GM19043 (cell line): ENCODE results near the gene GPR157.
"Not testable (repeated sequence)": the region's sequence is repeated elsewhere in the genome, so short reads cannot be mapped to it uniquely, and the experiment has no call there.

ENCODE experiments used
- ATAC-seq: cut with Tn5 transposase; IDR thresholded peaks from one replicate; pipeline ENCODE4 v1.9.1; 2021; ENCODE audit warnings: low read depth; ENCODE audit not compliant: unreplicated experiment

Gene GPR157

DNA sequence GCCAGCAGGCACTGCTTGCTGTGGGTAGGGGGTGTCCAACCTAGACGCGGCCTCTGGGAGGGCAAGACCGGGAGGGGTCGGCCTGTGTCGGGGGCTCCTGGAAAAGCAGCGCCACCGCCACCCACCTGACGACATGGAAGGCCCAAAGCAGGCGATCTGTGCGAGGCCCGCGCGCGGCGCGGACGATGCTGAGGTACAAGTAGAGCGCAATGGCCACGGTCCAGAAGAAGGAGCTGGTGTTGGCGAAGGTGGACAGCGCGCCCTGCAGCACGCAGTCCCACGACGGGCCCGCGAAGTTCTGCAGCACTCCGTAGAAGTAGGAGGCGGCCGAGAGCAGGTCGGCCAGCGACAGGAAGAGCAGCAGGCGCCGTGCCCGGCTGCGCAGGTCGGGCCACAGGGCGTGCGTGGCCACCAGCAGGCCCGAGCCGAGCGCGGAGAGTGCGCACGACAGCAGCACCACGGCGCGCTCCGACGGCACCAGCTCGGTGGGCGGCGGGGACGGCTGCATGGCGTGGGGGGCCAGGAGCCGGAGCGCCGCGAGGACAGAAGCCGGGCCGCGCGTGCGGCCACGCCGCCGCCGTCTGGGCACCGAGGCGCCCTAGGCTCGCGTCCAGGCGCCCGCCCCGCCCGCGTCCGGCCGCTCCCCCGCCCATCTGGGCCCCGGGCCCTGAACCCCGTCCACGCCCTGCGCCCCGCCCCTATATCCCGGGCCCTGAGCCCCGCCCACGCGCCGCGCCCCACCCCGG is at the start of gene GPR157:
Gene GPR157, minus strand, starts transcription at position 583 of the 746 bp plus-strand sequence. Its CDS starts 75 bp downstream, at position 508.
- peak; percentile 48 for ATAC-seq

- ATAC-seq, result no peak
Observed at GRCh38 chr1:9174762-9175161, 45.9 kb upstream of the GPR157 start.

DNA sequence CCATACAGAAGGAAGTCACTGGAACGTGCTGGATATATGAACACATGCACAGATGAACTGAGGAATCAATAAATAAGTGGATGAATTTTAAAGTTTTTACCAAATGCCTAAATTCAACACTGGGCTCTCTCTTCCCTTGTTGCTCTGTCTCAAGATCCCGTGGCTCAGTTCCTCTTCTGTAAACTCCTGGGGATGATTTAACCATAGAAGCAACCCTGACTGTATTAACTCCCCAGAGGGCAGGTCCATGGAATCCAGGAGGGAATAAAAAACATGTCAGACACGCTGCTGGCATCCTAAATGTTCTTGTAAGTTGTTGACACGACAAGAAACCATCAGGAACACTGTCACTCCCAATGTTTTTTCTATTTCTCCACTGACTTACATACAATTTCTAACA is 45.3 kb upstream of the GPR157 start:
- ATAC-seq, result no peak

DNA sequence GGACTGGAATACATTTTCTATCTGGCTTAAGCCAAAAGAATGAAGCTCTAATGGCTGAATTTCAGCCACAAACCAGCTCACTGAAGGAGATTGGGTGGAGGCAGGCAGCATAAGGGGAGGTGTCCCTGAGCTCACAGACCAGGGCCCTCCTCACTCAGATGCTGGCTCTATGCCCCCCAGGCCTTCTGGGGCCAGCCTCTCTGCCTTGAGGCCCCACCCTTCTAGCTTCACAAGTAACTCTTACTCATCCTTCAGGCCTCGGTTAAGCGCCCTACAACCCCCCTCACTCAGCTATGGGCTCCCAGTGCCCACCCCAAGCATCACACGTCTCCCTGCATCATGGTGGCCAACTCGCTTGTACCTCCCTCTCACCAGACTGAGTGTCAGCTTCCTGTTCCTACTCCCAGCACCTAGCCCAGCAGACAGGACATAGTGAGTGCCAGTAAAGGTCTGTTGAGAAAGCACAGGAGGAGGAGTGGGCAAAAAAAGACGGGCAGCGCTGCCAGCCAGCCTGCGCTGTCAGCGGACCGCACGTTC is 40.8 kb upstream of the GPR157 start:
- no peak for ATAC-seq

- ATAC-seq, result no peak
Observed at GRCh38 chr1:9167638-9168037, 38.7 kb upstream of the GPR157 start.

DNA sequence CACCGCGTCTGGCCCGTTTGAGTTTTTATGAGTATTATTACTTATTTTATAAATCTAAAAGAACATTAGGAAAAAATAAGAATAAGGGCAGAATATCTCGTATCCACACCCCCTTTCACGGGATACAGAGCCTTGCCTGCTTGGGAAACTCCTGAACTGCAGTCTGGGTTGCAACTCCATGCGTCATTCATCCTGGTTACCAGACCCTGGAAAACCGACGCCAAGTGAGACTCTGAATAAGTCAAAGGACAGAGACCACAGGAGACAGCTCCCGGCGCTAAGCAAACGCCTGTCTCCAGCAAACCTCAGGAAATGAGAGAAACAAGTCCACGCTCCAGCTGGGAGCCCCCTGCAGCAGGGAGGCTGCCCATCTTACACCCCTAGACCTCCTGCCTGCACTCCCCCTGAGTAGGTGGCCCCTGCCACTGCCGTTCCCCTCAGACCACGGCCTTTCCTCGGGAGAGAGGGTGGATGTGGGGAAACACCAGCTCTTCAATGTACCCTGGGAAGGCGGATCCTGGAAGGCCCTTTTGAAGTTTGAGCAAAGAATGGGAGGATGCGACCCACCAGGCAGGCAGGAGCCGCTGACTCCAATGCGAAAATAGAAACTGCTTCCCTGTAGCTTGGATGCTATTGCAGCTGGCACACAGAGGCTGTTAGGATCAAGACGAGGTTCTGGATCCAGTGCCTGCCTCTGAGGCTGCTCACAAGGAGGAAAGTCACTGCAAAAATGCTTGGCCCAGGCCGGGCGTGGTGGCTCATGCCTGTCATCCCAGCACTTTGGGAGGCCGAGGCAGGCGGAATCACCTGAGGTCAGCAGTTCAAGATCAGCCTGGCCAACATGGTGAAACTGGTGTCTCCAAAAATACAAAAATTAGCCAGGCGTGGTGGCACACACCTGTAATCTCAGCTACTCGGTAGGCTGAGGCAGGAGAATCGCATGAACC is 37.7 kb upstream of the GPR157 start:
- no peak for ATAC-seq

DNA sequence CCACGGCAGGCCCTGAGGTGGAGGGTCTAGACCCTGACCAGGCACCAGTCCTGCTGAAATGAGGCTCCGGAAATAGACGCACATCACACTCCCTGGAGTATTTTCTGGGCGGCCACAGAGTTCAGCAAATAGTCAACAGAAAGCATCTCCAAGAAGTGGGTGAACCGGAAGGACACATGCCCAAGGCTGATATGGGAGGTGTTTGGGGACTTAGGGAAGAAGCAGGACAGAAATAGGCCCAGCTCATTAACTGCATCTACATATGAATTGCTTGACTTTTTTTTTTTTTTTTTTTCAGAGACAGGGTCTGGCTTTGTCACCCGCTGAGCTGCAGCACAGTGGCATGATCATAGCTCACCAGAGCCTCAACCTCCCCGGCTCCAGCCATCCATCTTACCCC is 36.5 kb upstream of the GPR157 start:
- no peak for ATAC-seq

- no peak for ATAC-seq
Observed at GRCh38 chr1:9164919-9165318, 36.0 kb upstream of the GPR157 start.

DNA sequence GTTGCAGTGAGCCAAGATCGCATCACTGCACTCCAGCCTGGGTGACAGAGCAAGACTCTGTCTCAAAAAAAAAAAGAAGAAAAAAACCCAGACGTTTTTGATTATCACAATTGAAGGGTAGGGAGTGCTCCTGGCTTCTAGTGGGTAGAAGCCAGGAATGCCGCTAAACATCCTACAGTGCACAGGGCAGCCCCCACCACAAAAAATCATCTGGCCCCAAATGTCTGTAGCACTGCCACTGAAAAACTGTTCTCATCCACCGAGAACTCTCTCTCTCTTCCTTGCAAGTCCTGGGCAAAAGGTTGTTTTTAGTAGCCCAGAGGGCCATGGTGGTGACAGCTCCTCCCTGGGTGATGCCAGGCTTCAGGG is 35.6 kb upstream of the GPR157 start:
- ATAC-seq, result no peak

DNA sequence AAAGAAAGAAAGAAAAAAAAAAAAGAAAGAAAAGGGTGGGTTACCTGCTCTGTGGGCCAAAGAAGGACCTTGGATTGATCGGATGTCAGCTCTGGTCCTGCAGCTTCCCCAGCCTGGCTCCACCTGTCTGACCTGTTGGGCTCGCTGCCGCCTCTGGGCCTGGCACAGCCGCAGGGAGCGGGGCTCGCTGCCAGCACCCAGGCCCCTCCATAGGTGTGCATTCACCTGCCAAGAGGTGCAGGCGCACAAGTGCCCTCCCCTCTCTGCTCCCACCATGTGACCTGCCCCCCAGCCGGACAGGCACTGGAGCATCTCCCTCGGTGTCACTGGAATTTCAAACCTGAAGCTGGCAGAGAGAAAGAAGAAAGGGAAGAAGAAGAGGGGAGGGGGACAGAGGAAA is 33.1 kb upstream of the GPR157 start:
- no peak for ATAC-seq

DNA sequence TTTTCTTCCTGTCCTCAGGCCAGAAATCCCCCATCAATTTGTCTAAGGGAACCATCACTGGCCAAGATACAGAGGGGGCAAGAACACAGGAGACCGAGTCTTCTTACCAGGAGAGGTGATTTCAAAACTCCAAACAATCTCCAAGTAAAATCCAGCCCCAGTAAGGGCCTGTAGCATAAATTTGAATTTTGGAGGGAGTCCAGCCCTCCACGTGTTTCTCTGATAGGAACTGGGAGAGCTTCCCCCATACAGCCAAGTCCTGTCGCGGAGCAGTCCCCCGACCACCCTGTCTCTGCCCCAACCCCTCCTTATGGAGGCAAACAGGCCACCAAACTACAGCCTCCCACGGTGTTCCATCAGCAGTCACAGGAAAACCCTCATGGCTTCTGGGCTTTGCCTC is 32.4 kb upstream of the GPR157 start:
- no peak for ATAC-seq

DNA sequence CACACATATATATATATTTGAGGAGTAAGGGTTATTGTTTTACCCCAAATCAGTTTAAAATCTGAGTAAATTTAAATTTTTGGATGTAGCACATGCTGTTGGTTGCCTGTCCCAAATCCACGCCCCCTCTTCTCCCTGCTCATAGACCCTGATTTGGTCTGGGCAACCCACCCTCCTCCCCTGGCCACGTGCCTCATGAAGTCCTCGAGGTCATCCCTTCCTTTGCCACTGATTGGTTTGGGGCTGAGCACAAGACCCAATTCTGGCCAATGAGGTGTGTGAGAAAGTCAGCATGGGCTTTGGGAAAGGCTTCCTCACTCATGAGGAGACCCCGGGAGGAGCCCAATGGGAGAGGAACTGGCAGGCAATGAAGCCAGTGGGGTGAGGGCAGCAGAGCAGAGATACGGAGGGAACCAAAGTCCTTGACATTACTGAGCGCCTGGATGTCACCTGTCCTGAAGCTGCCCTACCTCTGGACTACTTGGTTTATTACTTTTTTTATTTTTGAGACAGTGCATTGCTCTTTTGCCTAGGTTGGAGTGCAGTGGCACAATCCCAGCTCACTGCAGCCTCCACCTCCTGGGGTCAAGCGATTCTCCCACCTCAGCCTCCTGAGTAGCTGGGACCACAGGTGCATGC is 31.3 kb upstream of the GPR157 start:
- no peak for ATAC-seq

DNA sequence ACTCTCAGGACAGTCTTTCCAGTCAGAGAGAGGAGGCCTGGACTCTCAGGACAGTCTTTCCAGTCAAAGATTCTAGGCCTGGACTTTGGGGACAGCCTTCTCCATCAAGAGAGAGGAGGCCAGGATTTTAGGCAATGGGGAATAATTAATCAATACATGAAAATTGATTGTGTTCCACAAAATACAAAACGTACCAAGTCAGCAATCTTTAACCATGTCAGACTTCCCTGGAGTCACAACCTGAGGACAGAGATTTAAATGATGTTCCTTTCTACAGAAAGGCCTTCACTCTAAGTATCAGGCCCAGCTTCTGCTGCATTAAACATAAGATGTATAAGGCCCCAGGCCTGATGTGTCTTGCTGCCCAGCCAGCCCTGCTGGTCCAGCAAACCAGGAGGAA is 27.0 kb upstream of the GPR157 start:
- no peak for ATAC-seq

- ATAC-seq, result not testable (repeated sequence)
Observed at GRCh38 chr1:9155405-9155804, 26.5 kb upstream of the GPR157 start.

- no peak for ATAC-seq
Observed at GRCh38 chr1:9153152-9153551, 24.2 kb upstream of the GPR157 start.

DNA sequence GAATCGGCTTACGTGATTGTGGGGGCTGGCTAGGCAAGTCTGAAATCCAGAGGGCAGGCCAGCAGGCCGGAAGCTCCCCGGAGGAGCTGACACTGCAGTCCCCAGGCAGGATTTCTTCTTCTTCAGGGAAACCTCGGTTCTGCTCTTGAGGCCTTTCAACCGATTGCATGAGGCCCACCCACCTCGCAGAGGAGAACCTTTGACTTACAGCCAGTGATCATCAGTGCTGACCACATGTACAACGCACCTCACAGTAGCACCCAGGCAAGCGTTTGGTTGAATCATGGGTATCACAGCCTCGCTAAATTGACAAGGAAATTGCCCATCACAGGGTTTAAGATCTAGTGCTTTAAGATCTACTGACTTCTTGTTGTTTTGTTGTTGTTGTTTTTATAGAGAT is 23.6 kb upstream of the GPR157 start:
- no peak for ATAC-seq

GRCh38 chr1:9151328-9151860 is 22.5 kb upstream of the GPR157 start:
- no peak for ATAC-seq

DNA sequence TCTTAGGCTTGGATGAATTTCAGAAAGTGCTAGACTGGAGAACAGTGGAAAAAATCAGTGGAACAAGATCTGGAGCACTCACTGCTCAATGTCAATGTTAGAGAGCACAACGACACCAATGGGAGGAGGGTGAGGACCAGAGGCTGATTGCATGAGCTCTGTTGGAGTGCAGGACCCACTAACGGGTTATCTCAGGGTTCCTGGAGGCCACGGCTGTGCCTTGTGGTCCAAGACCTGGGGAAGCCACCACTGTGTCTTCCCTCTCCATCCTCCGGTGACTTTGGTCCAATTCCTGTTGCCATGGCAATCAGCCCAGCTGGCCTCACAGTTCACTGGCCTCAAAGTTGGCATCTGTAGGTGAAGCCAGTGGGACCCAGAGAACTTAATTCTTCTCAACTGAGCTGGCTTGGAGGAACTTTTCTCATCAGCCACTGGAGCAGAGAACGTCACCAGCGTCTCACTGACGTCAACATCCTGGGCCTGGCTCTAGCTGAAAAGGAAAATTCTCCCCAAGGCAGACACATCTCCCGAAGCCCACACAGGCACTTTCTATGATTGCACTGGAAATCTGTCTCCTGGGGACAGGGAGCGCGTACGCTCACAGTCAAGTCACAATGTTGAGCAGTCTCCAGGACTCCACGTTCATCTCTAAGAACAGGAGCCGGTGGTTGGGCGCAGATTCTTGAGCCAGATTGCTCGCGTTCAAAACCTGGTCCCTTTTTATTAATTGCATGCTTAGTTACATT is 21.9 kb upstream of the GPR157 start:
- ATAC-seq, result no peak

- no peak for ATAC-seq
Observed at GRCh38 chr1:9149837-9150581, 21.1 kb upstream of the GPR157 start.
